Vagina (tissue), 2 donors: Measurements from ENCODE around the gene SHCBP1L.

Source experiments
- CTCF ChIP-seq, 3 experiments: fragments of 450-650 bp in 2 of 3; fragments of 200-600 bp in 1 of 3; sonication (generic) in 1 of 3; IDR thresholded peaks; one replicate each; pipeline ENCODE4 v1.5.1; 2017 to 2019; ENCODE audit warnings: antibody characterized with exemption in 3 of 3, mild to moderate bottlenecking in 2 of 3, moderate library complexity in 2 of 3
- POLR2A ChIP-seq, 2 donors: fragments of 450-650 bp; IDR thresholded peaks; one replicate each; pipeline ENCODE4 v1.6.1; 2017; ENCODE audit warnings: antibody characterized with exemption in 2 of 2, mild to moderate bottlenecking in 2 of 2, moderate library complexity in 2 of 2
- POLR2AphosphoS5 ChIP-seq, 2 donors: sonication (generic); formaldehyde crosslinking; IDR thresholded peaks; one replicate each; pipeline ENCODE4 v1.9.0; 2017; ENCODE audit warnings: antibody characterized with exemption in 2 of 2, mild to moderate bottlenecking in 2 of 2, low read depth in 1 of 2; ENCODE audit not compliant: insufficient read depth in 1 of 2

- TF ChIP-seq POLR2AphosphoS5 (IDR thresholded peaks at IDR 0.05; ENCODE audit: insufficient read depth in 1 of 2, low read depth in 1 of 2) (no peak), CTCF (IDR thresholded peaks at IDR 0.05) (no peak), POLR2A (IDR thresholded peaks at IDR 0.05) (no peak)
Measured at GRCh38 chr1:182905321-182905720, 47.6 kb downstream of the SHCBP1L start.
